GM19324 (cell line): ENCODE data around the gene SRR.
"Not testable (repeated sequence)": the region's sequence is repeated elsewhere in the genome, so short reads cannot be mapped to it uniquely, and the experiment has no call there.

Experiments
- ATAC-seq: cut with Tn5 transposase; IDR thresholded peaks from one replicate; pipeline ENCODE4 v1.9.1; 2021; ENCODE audit warnings: mild to moderate bottlenecking, moderate library complexity; ENCODE audit not compliant: unreplicated experiment, low FRiP score

SRR gene, protein sequence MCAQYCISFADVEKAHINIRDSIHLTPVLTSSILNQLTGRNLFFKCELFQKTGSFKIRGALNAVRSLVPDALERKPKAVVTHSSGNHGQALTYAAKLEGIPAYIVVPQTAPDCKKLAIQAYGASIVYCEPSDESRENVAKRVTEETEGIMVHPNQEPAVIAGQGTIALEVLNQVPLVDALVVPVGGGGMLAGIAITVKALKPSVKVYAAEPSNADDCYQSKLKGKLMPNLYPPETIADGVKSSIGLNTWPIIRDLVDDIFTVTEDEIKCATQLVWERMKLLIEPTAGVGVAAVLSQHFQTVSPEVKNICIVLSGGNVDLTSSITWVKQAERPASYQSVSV

DNA sequence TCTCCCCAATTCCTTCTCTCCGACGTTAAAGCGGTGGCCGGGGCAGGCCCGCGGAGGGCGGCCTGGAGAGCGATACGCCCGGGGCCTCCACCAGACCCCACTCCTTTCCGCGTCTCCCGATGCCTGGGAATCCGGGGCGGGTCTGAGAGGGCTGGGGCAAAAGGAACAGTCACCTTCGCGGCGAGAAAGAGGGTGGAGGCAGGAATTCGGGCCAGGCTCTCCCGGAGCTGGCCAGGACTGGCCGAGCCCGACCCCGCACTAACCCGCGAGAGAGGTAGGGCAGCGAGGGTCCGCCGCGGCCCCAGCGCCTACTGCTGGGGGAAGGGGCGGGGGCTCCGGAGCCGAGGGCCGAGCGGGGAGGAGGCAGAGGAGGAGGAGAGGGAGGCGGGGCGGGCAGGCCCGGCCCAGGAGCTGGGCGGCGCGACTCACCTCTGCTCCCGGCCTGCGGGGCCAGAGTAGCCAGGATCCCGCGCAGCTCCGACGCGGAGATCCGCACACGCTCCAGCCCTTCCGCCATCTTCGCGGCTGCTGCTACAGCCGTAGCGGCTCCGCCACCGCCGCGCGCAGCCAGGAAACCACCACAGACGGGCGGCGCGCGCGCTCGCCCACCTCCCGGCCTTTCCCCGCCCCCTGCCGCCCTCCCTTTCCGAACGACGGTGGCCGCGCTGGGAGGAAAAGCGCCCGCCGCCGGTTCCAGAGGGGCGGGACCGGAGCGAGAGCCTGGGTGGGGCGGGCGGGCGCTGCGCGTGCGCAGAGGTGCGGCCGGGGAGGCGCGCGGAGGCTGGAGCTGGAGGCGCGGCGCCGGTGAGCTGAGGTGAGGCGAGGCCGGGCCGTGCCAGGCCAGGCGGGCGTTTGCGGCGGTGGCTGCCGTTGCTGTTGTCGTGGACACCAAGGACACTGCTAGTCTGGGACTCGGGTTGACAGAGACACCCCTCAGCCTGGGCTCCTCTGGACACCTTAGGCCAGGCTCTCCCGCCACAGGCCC, at the start of gene SRR, which contains the start of gene SMG6:
SRR (plus strand) TSS at position 747 of the 985 bp plus-strand sequence. CDS start 11,611 bp downstream, outside the sequence.
SMG6 (minus strand) TSS at position 582 of the 985 bp plus-strand sequence; CDS start at position 517, 65 bp downstream.
- peak; percentile 90 for ATAC-seq

DNA sequence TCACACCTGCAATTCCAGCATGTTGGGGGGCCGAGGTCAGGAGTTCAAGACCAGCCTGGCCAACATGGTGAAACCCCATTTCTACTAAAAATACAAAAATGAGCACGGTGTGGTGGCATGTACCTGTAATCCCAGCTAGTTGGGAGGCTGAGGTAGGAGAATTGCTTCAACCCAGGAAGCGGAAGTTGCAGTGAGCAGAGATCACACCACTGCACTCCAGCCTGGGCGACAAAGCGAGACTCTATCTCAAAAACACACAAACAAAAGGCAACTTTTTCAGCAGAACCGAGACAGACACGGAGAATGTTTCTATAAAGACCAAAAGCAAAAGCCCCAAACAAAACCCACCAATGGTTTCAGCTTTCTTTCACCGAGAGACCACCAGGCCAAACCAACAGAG, 44.9 kb upstream of the SRR start:
- ATAC-seq = not testable (repeated sequence)

DNA sequence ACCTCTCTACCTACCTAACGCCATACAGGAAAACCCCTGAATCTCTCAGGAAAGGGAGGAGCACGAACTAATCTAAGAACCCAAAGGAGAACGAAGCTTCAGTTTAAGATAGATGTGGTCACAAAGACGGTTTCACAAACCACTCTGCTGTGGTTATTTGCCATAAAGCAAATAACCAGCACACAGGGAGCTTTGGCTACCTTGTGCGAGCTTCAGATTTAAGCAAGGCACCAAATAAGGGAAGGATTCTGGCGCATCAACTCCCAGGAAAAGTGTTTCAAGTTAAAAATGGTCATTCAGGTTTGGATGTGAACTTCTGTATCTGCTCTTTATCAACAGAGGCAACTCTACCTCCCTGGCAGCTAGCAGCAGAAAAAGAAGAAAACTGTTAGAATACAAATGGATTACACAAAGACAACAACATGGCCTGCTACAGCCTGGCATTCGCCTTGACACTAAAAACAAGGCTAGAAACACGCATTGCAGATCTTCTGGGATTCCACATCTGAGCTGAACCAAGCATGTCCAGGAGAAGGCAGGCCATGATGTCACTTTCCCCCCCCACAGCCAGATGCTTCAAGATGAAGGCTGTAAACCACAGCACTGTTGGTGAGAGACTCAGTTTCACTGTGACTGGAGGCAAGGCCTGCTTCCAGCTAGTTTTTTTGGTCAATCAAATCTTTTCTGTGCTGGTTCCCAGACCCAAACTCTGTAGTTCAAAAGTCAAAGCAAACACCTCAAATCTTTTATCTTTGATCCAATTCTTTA, 43.8 kb upstream of the SRR start:
- peak; percentile 62 for ATAC-seq

DNA sequence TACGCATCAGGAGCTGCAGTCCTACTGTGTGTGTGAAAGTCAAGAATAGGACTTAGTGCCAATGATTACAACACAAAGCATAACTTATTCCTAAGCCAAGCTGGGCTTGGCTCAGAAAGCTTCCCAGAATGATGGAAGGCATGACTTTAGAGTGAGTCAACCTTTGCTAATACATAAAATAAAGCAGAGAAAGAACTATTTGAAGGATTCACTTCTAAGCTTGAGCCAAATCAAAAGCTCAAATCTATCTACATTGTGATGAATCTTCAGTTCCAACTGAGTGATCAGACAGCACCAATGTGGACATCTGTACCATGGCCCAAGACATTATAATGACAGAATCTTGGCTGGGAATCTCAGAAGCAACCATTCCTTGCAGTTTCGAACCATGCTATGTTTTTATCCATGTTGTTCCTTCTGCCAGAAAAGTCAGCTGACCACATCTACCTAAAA, 41.6 kb upstream of the SRR start:
- ATAC-seq = no peak

DNA sequence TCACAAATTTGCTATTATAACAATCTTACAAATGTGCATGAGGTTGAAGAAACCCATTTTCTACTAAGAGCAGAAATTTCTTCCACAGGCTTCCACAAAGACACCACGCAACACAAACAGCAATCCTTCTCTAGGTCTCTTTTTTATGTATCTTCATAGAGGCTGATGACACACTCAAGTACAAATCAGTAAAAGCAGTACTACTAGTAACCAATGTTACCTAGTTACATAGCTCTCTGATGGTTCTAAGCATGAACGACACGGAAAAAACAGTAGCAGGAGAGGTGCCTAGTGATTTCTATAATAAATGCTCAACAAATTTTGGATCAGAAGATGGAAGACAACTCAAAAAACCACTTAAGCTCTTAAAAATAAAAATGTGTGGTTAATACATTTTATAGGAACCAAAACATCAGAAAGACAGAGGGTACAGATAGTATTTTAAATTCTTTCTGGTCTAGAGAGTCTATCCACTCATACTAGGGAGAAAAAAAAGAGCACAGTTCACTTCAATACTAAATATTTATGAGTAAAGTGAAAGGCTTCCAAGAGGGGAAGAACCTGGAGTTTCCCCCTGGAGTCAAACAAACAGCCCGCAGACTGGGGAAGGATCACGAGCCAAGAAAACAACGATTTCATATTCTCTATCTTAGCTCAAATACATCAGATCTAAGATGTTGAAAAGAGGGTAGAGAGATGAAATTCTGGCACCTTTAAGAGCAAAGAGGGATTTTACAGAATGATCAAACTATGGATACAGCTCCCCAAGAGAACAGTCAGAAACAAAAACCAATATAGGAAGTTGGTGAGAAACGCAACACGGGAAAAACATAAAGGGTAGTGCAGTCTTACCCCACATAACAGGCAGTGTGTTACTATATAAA, 40.3 kb upstream of the SRR start:
- ATAC-seq = no peak

DNA sequence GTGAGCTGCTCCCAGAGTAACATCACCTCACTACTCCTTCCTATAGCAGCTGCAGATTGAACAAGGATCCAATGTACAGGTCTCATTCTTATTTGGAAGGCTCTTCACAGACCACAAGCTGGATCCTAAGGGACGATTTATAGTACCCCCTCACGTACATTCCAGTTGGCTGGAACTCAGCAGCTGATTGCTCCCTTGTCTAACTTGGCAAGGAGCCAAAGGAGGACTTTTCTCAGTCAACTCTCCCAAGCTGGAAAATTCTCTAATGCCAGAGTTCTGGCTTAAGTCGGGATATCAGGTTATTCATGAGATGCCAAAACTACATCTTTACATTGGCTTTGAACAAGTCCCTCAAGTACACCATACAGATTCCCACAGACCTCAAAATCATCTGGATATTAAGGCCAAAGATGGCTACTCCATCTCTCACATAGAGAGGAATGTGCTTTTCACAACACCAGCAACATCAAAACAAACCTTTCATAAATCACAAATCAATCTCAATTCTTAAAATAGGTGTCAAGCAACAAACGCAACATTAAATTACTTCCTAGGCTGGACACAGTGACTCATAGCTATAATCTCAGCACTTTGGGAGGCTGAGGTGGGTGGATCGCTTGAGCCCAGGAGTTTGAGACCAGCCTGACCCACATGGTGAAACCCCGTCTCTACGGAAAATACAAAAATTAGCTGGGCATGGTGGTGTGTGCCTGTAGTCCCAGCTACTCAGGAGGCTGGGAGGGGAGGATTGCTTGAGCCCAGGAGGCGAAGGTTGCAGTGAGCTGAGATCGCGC, 39.5 kb upstream of the SRR start:
- ATAC-seq = no peak

DNA sequence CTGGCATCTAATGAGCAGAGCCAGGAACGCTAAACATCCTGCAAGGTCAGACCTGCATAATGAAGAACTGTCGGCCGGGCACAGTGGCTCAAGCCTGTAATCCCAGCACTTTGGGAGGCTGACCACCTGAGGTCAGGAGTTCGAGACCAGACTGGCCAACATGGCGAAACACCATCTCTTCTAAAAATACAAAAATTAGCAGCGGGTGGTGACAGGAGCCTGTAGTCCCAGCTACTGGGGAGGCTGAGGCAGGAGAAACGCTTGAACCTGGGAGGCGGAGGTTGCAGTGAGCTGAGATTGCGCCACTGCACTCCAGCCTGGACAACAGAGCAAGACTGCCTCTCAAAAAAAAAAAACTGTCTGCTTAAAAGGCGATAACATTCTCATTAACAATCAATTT, 38.6 kb upstream of the SRR start:
- ATAC-seq = not testable (repeated sequence)

DNA sequence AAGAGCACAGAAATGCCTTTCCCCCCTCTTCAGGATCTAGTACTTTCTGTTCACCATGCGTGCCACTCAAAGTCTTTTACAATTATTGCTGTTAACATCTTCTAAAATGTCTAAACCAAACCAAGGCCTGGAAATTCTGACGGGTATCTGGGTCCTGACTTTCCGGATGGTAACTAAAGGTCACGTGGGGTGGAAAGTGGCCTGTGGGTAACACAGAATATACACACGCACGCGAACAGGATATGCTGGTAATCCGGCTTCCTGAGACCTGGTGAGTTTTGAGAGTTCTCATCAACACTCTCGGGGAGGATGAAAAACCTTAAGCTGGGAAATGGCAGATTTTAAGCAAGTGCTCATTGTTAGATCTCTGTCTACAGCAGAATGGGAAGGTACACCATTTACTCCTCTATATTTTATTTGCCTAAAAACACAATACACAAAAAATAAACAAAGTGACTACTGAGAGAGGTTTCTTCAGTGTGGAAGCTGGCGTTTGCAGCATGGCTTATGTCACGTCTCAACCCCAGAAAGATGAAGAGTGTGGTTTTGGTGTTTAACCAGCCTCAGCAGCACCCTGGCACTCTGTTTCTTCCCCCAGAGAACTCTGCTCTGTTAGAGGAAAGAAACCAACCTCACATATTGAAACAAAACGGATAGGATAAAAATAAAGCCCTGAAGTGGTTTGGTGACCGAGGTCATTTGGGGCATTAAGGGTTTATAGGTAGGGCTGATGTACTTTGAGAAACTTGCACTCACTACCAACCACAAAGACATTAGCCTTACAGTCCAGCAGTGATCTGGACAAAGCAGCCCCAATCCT, 37.5 kb upstream of the SRR start:
- ATAC-seq = peak; percentile 63

DNA sequence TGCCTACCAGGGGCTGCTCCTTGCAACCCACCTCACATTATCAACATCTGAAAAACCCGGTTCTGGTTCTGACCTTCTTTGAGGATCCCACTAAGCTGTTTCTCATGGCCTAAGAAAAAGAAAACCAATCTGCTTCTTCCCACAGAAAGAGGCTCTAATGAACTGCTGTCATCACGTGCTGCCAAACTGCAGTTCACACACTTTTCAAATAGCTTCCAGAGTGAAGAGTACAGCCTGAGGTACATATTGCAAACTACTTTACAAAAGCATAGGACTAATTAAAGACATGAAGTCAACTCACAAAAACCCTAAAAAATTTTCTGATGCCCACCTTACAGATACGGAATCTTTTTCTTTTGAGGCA, 36.9 kb upstream of the SRR start:
- no peak for ATAC-seq

DNA sequence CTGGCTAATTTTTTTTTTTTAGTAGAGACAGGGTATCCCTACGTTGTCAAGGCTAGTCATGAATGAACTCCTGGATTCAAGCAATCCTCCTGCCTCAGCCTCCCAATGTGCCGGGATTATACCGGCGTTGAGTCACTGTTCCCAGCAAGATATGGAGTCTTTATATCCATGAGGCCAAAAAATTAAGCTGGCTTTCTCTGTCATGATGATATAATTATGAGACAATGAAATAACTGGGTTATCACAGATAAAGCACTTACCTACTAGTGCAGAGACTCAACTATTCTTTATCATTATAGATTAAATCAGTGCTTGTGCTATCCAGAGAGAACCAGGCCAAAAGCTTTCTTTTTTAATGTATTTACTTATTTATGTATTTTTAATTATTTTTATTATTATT, 36.4 kb upstream of the SRR start:
- ATAC-seq = no peak

DNA sequence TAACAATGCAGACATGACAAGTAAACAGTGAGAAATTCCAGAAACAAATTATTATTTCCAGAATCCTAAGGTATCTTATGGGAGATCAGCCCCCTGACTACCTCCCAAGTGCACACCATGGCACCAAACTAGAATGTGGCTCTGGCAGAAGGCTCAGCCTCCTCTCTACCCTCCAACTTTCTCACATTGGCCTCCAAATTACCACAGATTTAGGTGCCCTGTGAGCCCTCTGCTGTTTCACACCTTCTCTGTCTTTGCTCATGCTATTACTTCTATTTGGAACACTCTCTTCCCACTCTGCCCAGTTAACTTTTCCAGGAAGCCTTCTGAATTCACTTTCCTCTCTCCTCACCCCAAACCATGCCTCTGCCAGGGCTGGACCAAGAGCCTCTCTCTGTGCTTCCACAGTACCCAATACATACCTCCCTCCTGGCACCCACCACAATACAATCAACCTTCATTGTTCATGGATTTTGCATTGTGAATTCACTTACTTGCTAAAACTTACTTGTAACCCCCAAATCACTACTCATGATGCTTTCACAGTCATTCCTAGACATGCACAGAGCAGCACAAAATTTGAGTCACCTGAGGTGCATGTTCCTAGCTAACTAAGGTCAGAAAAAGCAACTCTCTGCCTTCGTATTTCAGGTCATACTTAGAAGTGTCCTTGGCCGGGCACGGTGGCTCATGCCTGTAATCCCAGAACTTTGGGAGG, 31.6 kb upstream of the SRR start:
- ATAC-seq = no peak

DNA sequence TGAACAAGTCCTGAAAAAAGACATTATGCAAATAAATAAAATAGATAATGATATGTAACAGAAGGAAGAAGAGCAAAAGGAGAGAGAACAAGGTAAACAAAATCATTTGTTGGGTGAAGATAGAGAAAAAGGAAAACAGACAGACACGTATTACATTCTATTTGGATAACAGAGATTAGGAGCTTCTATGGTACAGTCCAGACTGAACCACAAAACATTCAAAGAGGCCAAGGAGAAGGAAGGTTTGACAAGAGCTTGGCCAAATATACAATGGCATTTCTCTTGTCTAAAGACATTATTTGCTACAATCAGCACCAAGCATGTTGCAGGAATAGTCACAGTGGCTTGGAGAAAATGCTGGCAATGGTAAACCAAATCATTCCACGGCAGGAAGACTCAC, 29.3 kb upstream of the SRR start:
- ATAC-seq = no peak

DNA sequence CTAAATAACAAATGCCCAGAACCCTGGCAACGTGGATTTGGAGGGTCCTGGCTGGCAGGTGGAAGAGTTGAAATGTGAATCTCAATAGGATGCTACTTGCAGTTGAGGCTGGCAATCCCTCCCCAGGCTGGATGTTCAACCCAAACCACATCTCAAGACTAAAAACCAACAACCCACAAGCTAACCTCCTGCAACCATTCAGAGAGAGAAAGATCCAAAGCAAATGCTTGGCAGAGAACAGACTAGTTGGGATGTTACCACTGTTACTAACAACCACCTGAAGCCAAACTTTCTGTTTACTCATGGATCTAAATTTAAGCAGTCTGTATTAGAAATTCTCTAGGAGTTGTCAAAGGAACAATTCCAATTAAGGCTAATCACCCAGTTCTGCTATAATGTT, 28.0 kb upstream of the SRR start:
- ATAC-seq = no peak

DNA sequence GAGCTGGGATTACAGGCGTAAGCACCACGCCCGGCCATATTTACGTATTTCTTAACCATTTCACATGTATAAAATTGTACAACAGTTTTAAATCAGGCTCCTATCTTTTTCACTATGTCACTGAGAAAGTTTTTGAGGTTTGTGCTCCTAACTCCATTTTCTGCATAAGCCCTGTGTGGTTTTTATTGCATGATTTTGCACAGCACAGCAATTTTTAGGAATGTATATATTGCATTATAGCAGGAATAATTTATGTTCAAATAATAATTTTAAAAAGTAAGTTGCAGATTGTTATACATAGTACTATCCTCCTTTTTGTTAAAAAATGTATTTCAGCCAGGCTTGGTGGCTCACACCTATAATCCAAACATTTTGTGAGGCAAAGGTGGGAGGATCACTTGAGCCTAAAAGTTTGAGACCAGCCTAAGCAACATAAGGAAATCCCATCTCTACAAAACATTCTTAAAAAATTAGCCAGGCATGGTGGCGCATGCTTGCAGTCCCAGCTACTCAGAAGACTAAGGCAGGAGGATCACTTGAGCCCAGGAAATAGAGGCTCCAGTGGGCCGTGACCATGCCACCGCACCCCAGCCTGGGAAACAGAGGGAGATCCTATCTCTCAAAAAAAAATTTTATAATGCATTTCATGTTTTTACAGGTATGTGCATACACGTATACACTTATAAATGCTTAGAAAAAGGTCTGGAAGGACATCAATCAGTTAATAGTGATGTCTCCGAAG, 26.1 kb upstream of the SRR start:
- ATAC-seq = no peak

DNA sequence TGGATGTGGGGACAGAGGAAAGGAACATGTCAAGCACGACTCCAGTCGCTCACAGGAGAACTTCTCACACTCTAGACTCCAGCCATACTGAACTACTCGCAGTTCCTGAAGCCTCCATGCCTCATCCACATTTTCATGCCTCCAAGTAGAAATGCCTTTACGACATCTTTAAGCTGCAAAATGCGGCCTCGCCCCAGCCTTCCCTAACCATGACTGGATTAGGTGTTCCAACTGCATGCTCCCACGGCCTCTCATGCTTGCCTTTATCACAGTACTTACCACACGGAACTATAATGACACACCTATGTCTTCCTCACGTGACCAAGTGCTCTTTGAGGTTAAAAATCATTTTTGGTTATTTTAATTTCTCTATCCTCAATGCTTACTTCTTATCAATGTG, 24.0 kb upstream of the SRR start:
- ATAC-seq = no peak

DNA sequence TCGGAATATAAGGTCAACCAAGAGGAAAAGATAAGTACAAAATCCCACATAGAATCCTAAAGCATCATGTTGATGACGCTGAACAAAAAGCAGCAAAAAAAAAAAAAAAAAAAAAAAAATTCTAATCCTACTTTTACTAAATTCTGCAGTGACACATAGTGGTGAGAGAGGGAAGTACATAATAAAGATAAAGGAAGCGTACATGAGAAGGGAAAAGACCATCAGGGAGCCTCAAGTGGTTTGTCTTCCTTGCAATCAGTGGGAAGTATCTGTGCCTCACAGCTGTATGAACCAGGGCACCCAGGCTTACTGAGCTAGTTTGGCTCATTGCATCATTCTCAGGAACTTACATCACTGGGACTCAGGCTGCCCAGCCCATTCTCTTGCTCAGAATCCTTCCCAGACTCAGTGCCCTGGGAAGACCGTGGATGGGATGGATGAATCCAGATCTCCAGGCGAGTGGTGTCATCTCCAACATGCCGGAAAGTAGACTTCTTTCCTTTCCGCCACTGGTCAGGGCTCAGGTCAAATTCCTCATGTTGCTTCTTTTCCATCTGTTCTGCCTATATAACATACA, 21.4 kb upstream of the SRR start:
- ATAC-seq = no peak
